HG02884 (cell line): ENCODE results near the gene LRRC75A.

Source experiments
- ATAC-seq: cut with Tn5 transposase; IDR thresholded peaks from one replicate; pipeline ENCODE4 v1.9.1; 2021; ENCODE audit warnings: mild to moderate bottlenecking, moderate library complexity; ENCODE audit not compliant: unreplicated experiment

Gene LRRC75A

GRCh38 chr17:16473044-16474011, 18.7 kb downstream of the LRRC75A start:
- ATAC-seq: no peak

- ATAC-seq: no peak
These were observed 19.5 kb downstream of the LRRC75A start for GRCh38 chr17:16472539-16472938.

- ATAC-seq: no peak
These were observed 20.7 kb downstream of the LRRC75A start for GRCh38 chr17:16471295-16471694.

- no peak for ATAC-seq
These were observed 21.7 kb downstream of the LRRC75A start for GRCh38 chr17:16470265-16470664.

- no peak for ATAC-seq
These were observed 23.5 kb downstream of the LRRC75A start for GRCh38 chr17:16468428-16468992.

- ATAC-seq: no peak
These were observed 24.1 kb downstream of the LRRC75A start for GRCh38 chr17:16467886-16468285.

- ATAC-seq: no peak
These were observed 24.9 kb downstream of the LRRC75A start for GRCh38 chr17:16467044-16467443.

GRCh38 chr17:16466407-16466806, 25.6 kb downstream of the LRRC75A start:
- no peak for ATAC-seq

GRCh38 chr17:16465861-16466338, 26.1 kb downstream of the LRRC75A start:
- no peak for ATAC-seq

- ATAC-seq: no peak
These were observed 27.0 kb downstream of the LRRC75A start for GRCh38 chr17:16465052-16465312.

- ATAC-seq: no peak
These were observed 27.5 kb downstream of the LRRC75A start for GRCh38 chr17:16464303-16465051.

- no peak for ATAC-seq
These were observed 28.4 kb downstream of the LRRC75A start for GRCh38 chr17:16463358-16464302.

- ATAC-seq: no peak
These were observed 29.7 kb downstream of the LRRC75A start for GRCh38 chr17:16462070-16462864.

GRCh38 chr17:16461606-16461866, 30.5 kb downstream of the LRRC75A start:
- ATAC-seq: no peak

- no peak for ATAC-seq
These were observed 31.0 kb downstream of the LRRC75A start for GRCh38 chr17:16460796-16461605.

- no peak for ATAC-seq
These were observed 32.0 kb downstream of the LRRC75A start for GRCh38 chr17:16459855-16460550.

GRCh38 chr17:16459271-16459670, 32.7 kb downstream of the LRRC75A start:
- ATAC-seq: no peak

GRCh38 chr17:16456742-16457316, 35.2 kb downstream of the LRRC75A start:
- ATAC-seq: no peak
